NCI-H1417 (cell line): ENCODE results near the gene COL2A1.

Experiments used
- DNase-seq, 3 experiments: peaks; one replicate each; lab custom pipeline; 2025; lab: John Stamatoyannopoulos, UW

The COL2A1 gene

DNA sequence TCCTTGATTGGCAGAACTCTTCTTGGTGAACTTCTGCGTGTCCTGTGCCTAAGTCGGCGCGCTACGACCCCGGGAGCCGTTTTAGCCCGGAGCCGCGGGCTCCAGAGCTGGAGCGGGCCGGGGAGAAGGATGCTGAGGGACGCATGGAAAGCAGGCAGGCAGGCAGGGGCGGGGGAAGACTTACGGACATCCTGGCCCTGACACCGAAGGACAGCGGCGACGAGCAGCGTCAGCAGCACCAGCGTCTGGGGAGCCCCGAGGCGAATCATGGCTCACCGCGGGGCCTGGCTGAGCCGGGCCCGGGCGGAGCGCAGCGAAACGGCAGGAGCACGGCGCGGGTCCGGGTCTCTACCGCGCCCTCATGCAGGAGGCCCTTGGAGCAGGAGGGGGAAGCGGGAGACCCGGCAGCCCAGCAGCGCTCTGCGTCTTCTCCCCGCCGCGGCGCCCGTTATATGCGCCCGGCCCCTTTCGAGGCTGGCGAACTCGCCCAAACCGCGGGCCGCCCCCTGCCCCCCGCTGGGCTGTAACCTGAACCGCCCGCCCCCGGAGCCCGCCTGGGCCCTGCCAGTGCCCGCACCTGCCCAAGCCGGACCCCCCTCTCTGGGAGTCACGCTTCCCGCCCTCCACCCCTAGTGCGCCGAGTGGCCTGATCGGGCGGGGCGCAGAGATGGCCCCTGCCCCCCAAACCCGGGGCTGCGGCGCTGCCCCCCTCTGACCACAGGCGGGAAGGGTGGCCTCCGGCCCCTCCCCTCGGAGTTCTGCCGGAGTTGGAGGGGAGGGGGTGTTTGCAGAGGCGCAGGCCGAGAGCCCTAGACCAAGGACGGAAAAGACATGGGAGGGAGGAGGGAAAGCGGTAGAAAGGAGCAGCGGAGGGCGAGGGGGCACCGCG, at the start of gene COL2A1:
Gene COL2A1 (minus strand): TSS at position 424 of the 889 bp plus-strand sequence. CDS start 155 bp downstream, at position 269.
- peak; percentile 19 to 93 (median 91) for DNase-seq

- no peak for DNase-seq
Measured at GRCh38 chr12:48053883-48054282, 49.6 kb upstream of the COL2A1 start.

GRCh38 chr12:48053122-48053521, 48.8 kb upstream of the COL2A1 start:
- no peak for DNase-seq

- DNase-seq, result no peak
Measured at GRCh38 chr12:48051681-48052080, 47.4 kb upstream of the COL2A1 start.

GRCh38 chr12:48050174-48050573, 45.9 kb upstream of the COL2A1 start:
- DNase-seq, result no peak

DNA sequence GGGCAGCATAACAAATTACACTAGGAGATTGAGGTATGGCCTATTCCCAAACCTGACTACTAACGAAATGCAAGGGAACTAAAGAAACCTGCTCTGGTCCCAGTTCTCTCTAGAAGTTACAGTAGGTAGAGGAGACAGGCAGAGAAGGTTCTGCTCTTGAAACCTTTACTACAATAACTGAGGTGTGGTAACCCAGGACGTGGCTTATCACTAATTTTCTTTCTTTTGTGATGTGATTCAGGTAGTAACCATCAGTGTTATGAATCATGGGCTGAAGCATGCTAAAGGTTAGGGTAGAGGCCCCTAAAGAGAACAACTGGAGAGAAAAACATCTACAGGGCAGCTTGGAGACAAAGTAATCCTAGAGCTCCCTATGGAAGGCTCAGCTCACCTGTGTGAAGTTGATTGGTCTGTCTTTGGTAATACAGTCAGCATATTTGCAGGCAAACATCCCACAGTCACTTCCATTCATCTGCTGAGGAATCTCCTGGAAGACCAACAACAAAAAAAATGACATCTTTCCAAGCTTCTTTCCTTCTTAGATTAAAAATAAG, 41.8 kb upstream of the COL2A1 start:
- DNase-seq, result no peak

GRCh38 chr12:48045061-48045846, 41.0 kb upstream of the COL2A1 start:
- no peak for DNase-seq

- DNase-seq, result no peak
Measured at GRCh38 chr12:48044396-48044795, 40.1 kb upstream of the COL2A1 start.

DNA sequence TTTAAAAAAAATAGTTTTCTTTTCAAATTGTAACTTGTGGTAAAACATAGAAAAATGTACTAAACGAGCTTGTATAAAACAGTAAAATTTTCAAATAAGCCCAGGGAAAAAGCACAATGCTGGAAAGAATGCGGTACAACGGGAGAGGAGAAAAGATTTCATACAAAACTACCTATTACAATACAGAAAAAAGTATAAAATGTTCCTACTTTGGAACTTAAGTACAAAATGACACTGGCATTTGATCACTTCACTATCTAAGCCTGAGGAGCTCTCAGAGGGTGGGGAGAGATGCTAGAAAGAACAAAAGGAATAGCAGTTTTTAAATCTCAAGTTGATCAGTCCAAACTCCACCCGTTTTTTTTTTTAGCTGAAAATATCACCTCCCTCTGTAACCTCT, 39.5 kb upstream of the COL2A1 start:
- DNase-seq, result no peak

GRCh38 chr12:48041591-48042423, 37.5 kb upstream of the COL2A1 start:
- no peak for DNase-seq

GRCh38 chr12:48040354-48040753, 36.1 kb upstream of the COL2A1 start:
- DNase-seq, result no peak

DNA sequence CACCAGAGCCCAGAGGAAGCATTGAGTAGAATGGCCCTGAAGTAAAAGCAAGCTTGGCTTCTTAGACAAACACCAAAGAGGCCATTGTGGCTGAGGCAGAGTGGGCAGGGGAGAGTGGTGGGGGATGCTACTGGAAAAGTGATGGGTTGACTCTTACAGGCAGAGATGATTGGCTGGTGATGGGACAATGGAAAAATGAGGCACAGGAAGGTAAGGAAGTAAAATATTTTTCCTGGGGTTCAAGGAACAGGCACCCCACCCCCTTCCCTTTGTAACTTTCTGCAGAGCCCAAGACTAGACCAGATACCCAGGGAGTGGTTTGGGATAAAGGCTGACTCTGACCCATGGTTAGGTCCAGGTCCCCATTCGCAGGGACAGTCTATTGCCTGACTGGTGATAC, 34.9 kb upstream of the COL2A1 start:
- no peak for DNase-seq

DNA sequence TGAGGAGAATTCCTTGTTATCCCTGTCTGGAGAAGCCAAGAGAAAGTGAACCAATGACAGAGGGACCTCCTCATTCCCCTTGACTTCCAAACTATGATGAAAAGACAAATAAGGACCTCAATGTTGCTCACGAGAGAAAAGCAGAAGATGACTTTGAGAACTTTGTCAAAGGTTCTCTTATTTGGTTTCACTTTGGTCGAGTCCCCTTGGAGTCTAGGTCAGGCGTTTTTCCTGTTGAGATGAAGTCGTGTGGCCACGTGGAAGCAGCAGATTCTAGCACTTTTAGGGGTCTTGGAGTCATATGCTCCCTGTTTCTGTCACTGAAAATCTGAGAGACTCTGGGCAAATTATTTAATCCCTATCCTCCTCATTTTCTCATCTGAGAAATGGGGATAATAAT, 33.8 kb upstream of the COL2A1 start:
- DNase-seq, result no peak

DNA sequence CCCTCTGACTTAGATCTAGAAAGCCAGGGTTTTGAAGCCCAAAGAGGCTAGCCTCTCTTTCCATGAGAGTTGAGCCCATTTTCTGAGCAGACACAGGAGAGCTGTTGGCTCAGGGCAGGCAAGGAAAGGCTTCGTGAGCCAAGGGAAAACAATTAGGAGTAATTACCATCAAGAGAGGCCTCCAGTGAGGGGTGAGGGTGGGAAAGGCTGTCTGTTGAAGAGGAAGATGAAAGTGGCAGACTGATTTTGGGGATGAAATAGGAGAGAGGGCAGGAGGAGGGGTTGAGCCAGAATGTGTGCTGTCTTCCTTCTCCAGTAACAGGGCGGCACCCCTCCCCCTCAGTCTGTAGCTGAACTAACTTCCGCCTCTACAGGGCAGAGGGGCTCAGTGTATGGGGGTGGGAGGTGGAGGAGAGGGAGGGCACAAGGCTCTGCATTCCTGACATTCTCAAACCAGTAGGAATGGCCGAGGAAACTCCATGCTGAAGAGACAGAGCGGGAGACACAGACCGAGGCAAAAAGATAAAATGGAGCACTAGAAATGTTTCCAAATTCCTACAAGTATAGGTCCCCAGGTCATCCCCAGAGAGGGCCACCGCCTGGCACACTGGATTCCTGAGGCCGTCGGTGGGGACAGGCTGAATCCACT, 33.1 kb upstream of the COL2A1 start:
- peak in 1 of 3 experiments; percentile 10 for DNase-seq

DNA sequence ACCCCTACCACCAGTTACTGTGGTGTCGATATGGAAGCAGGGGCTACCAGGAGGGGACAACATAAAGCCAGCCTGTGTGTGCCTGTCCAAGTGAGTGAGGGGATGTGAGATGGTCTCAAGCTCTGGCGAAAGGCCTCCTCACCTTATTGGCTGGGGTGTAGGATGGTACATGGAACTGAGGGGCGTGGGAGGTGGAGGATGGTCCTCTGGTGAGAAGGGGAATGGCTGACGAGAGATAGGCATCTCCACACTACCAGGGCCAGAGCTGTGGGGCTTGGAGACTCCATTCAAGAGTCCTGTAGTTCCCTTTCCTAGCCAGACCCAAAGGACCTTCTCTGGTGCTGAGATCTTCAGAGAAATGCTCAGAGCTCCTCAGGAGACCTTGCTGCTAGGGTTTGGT, 32.5 kb upstream of the COL2A1 start:
- DNase-seq, result no peak

DNA sequence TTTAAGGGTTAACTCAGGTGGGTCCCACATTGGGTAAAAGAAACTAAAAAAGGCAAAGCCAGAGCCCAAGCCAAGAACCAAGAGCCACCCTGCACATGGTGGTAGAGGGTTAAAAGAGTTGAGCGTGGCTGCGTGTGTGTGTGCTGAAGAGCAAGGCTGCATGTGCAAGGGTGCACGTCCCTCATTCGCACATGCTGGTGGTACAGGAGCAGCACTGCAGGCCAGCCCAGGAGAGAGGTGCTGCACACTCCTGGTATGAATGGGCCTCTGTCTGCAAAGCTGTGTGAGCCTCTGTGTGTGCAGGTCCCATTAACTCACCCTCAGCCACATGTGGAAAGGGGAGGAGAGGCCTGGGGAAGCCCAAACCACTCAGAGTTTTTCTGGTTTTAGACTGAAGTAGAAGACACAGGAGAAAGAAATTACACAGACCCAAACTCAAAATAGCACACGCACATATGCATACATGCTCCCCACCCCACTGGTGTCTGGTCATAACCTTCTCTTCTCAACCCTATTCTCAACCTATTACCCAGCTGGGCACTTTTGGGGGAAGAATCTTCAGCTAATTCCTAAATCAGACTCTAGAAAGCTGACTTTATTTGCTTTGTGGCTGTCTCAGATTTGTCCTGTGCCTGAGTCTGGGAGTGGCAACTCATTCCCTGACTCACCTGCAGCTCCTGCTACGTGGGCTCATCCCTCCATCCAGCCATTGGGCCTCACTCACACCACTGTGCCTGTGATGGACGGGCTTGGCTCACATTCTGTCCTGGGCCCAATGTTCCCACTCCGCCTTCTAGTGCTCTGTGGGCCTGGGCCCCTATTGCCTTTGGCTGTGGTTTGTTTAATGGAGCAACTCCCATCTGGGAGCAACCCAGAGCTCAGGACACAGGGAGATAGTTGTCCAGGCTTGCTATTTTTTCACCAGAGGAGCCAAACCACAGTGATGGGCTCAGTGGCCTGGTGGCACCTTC, 30.8 kb upstream of the COL2A1 start:
- no peak for DNase-seq

GRCh38 chr12:48033451-48033850, 29.2 kb upstream of the COL2A1 start:
- no peak for DNase-seq

DNA sequence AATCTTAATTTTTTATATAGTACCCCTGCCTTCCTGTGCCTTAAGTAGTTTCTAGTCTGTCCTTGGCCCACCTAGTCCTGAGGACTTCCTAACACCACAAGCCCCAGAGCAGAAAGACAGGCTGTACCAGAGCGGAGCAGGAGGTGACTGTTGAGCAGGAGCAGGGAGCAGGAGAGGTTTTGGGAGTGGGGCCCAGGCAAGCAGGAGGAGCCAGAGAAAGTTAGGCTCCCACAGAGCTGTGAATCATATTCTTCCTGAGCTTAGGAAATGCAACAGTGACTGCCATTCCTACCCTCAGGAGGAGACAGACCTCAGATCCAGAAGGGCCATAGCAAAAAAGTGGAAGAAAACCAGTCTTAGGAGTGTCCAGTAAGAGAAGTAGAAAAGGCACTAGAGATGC, 28.3 kb upstream of the COL2A1 start:
- DNase-seq, result no peak

- no peak for DNase-seq
Measured at GRCh38 chr12:48031135-48031960, 27.1 kb upstream of the COL2A1 start.
